B cell (primary cell): ENCODE measurements around the gene ARHGEF39. TPM values are rescaled to one million over a fixed set of nuclear protein-coding genes. Genes with fewer than 3 reads are reported as not detected.

Experiments used
- ATAC-seq: fragments of 200-7000 bp; cut with Tn5 transposase; one replicate; pipeline ENCODE4 v1.10.0; 2021; ENCODE audit warnings: low read depth, mild to moderate bottlenecking, moderate number of reproducible peaks, moderate library complexity
- CTCF ChIA-PET: fragments of 350-600 bp; sonication (Branson Sonifier 250); formaldehyde crosslinking; loops from one replicate; lab custom pipeline; 2021; ENCODE audit warnings: antibody characterized with exemption, inconsistent platforms; lab: Charles Lee
- POLR2A ChIA-PET: fragments of 350-600 bp; sonication (Branson Sonifier 250); formaldehyde crosslinking; loops from one replicate; lab custom pipeline; 2021; ENCODE audit warnings: antibody characterized with exemption; lab: Charles Lee
- DNase-seq: peaks from one replicate; pipeline ENCODE4 v3.0.0; 2013
- H2AFZ ChIP-seq: 2 replicates; pipeline ENCODE4 v1.6.1; 2012; ENCODE audit warnings: mild to moderate bottlenecking, low read depth, low read length; ENCODE audit not compliant: insufficient read depth, poor library complexity, severe bottlenecking
- H3K27ac ChIP-seq, 2 donors: 1 replicate in 1 of 2; 2 replicates in 1 of 2; pipeline ENCODE4 v1.5.1; 2012 to 2013; ENCODE audit warnings: low read length in 2 of 2, mild to moderate bottlenecking in 2 of 2, moderate library complexity in 1 of 2
- H3K27me3 ChIP-seq, 4 experiments: fragments of 200-600 bp in 1 of 4; sonication (generic) in 1 of 4; replicated peaks in 1 of 4; 1 replicate in 2 of 4; 2 replicates in 2 of 4; pipeline versions ENCODE4 v1.6.1 to v1.7.0; 2013 to 2016; ENCODE audit warnings: low read length in 3 of 4, mild to moderate bottlenecking in 2 of 4, mixed read lengths in 1 of 4, moderate library complexity in 1 of 4; ENCODE audit not compliant: insufficient read depth in 4 of 4, control insufficient read depth in 3 of 4; ENCODE audit errors: control extremely low read depth in 1 of 4
- H3K36me3 ChIP-seq, 2 experiments: replicated peaks in 1 of 2; 1 replicate in 1 of 2; 2 replicates in 1 of 2; pipeline versions ENCODE4 v1.6.1 to v1.7.1; 2013; ENCODE audit warnings: low read length in 1 of 2; ENCODE audit not compliant: insufficient read depth in 2 of 2, control insufficient read depth in 1 of 2; ENCODE audit errors: control extremely low read depth in 1 of 2, extremely low read depth in 1 of 2
- H3K4me1 ChIP-seq, 2 donors: fragments of 200-600 bp in 1 of 2; sonication (generic) in 1 of 2; 1 replicate in 1 of 2; 2 replicates in 1 of 2; pipeline versions ENCODE4 v1.5.1 to v1.6.1; 2013 to 2017; ENCODE audit warnings: low read length in 2 of 2; ENCODE audit not compliant: control insufficient read depth in 2 of 2, insufficient read depth in 2 of 2
- H3K4me2 ChIP-seq: replicated peaks from 2 replicates; pipeline ENCODE3; 2012; ENCODE audit warnings: mild to moderate bottlenecking, low read depth, low read length; ENCODE audit not compliant: poor library complexity, severe bottlenecking
- H3K4me3 ChIP-seq, 5 experiments: fragments of 200-600 bp in 1 of 5; sonication (generic) in 1 of 5; 1 replicate in 3 of 5; 2 replicates in 2 of 5; pipeline versions ENCODE4 v1.5.1 to v1.7.0; 2011 to 2016; ENCODE audit warnings: low read length in 4 of 5, mild to moderate bottlenecking in 4 of 5, low read depth in 2 of 5, control low read depth in 1 of 5, moderate library complexity in 1 of 5; ENCODE audit not compliant: insufficient read depth in 1 of 5; ENCODE audit errors: control extremely low read depth in 1 of 5, extremely low read depth in 1 of 5
- H3K79me2 ChIP-seq: fragments of 200-600 bp; sonication (generic); one replicate; pipeline ENCODE4 v1.6.0; 2016; ENCODE audit warnings: low read length; ENCODE audit not compliant: control insufficient read depth, insufficient read depth
- H3K9ac ChIP-seq: fragments of 200-600 bp; sonication (generic); 2 replicates; pipeline ENCODE4 v1.6.1; 2017; ENCODE audit warnings: mild to moderate bottlenecking, low read length, moderate library complexity
- H3K9me3 ChIP-seq, 3 donors: one replicate each; pipeline versions ENCODE4 v1.6.1 to v1.7.1; 2013; ENCODE audit warnings: low read length in 2 of 3; ENCODE audit not compliant: control insufficient read depth in 2 of 3, insufficient read depth in 1 of 3; ENCODE audit errors: control extremely low read depth in 1 of 3
- H4K20me1 ChIP-seq: 2 replicates; pipeline ENCODE4 v1.6.0; 2012; ENCODE audit warnings: mild to moderate bottlenecking, low read length; ENCODE audit not compliant: insufficient read depth, control insufficient read depth, poor library complexity, severe bottlenecking
- H3K27ac Mint-ChIP-seq: one replicate; pipeline ENCODE4 v1.8.0; 2021; ENCODE audit warnings: mixed read lengths
- H3K27me3 Mint-ChIP-seq: one replicate; pipeline ENCODE4 v1.8.0; 2021; ENCODE audit warnings: mixed read lengths
- H3K4me1 Mint-ChIP-seq: one replicate; pipeline ENCODE4 v1.8.0; 2021; ENCODE audit warnings: mixed read lengths
- H3K4me3 Mint-ChIP-seq: one replicate; pipeline ENCODE4 v1.8.0; 2021; ENCODE audit warnings: mixed read lengths
- H3K9me3 Mint-ChIP-seq: one replicate; pipeline ENCODE4 v1.8.0; 2022; ENCODE audit warnings: mixed read lengths; ENCODE audit not compliant: insufficient read depth
- EZH2 ChIP-seq: IDR thresholded peaks from 2 replicates; pipeline ENCODE4 v1.6.1; 2012; ENCODE audit warnings: borderline replicate concordance, low read depth, mild to moderate bottlenecking, moderate library complexity, low read length; ENCODE audit not compliant: insufficient read depth, poor library complexity, severe bottlenecking
- WGBS: methylation state at CpG from one replicate; pipeline ENCODE4 v1.1.5; 2013; ENCODE audit warnings: missing lambda C conversion rate; ENCODE audit not compliant: insufficient coverage; 5-methylcytosine and 5-hydroxymethylcytosine counted together
- intact Hi-C: fragments of 100-400 bp; cut with micrococcal nuclease; formaldehyde crosslinking; loops from one replicate; pipeline ENCODE4 v1.10.0; 2022
- polyA plus RNA-seq: library from polyadenylated mRNA; depleted of rRNA; stranded (reverse); fragments of >200 nt; gene quantifications from 2 replicates; pipeline ENCODE4 v1.2.3, GENCODE V29; 2012
- total RNA-seq, 2 donors: library from RNA; stranded (reverse); fragments of 120-200 nt in 1 of 2; gene quantifications; 1 replicate in 1 of 2; 2 replicates in 1 of 2; pipeline versions ENCODE4 v1.2.3 to v1.2.4, GENCODE V29; 2013 to 2022
- TF ChIP-seq, protein P1 (sequence below): fragments of 200-600 bp; IDR thresholded peaks from one replicate; pipeline ENCODE4 v1.8.0; 2022; ENCODE audit warnings: antibody characterized with exemption, mild to moderate bottlenecking

Gene ARHGEF39
- total and polyA plus RNA-seq, 2 donors (not counting 1 experiment from before 2014, with no cell fraction given): 0.40 to 0.62 TPM

DNA sequence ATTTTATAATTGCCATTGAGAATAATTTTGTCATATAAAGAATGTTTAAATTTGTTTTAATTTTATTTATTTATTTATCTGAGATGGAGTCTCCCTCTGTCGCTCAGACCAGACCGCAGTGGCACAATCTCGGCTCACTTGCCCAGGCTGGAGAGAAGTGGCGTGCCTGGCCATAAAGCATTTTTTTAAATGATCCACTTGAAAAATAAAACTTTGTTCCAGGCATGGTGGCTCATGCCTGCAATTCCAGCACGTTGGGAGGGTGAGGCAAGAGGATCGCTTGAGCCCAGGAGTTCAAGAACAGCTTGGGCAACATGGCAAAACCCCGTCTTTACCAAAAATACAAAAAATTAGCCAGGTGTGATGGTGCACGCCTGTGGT lies 12.2 kb downstream of the ARHGEF39 start:
- Histone ChIP-seq H3K4me2 (no peak overlapping the region), H3K27ac (no peak overlapping the region), H3K9ac (no peak overlapping the region), H3K4me1 (peaks cover 46 to 63% of the 10 kb centered on the region in 2 donors), H3K79me2 (peaks cover 19% of the 10 kb centered on the region), H3K27me3 (no peaks in the 10 kb centered on the region), H4K20me1 (no peaks in the 10 kb centered on the region), H3K9me3 (peaks cover 0 to 3% (median 0%) of the 10 kb centered on the region in 3 donors), H3K4me3 (no peak overlapping the region), H3K36me3 (peaks cover 0 to 5% of the 10 kb centered on the region in 2 experiments), H2AFZ (no peak overlapping the region)
- Mint-ChIP-seq H3K4me3 (no peak overlapping the region), H3K4me1 (peaks cover 71% of the 10 kb centered on the region), H3K27me3 (no peaks in the 10 kb centered on the region), H3K27ac (peak overlapping the region; percentile 56), H3K9me3 (no peaks in the 10 kb centered on the region)
- TF ChIP-seq, protein P1, sequence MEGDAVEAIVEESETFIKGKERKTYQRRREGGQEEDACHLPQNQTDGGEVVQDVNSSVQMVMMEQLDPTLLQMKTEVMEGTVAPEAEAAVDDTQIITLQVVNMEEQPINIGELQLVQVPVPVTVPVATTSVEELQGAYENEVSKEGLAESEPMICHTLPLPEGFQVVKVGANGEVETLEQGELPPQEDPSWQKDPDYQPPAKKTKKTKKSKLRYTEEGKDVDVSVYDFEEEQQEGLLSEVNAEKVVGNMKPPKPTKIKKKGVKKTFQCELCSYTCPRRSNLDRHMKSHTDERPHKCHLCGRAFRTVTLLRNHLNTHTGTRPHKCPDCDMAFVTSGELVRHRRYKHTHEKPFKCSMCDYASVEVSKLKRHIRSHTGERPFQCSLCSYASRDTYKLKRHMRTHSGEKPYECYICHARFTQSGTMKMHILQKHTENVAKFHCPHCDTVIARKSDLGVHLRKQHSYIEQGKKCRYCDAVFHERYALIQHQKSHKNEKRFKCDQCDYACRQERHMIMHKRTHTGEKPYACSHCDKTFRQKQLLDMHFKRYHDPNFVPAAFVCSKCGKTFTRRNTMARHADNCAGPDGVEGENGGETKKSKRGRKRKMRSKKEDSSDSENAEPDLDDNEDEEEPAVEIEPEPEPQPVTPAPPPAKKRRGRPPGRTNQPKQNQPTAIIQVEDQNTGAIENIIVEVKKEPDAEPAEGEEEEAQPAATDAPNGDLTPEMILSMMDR: no peak
- TF ChIP-seq EZH2: no peak
- POLR2A ChIA-PET: no interaction called here
- intact Hi-C loops: no loop called here
- ATAC-seq (no peak), DNase-seq (no peak)
- CTCF ChIA-PET: interaction anchor here (1.4 to 15.0 kb wide), 4 partner anchors 8 to 79 kb away, joined by 4 to 357 read pairs (median 88); partner anchors contain the start of genes ARHGEF39, CCDC107, CD72 and CREB3
- 100% methylated on average over 4 of the region's 8 CpGs for WGBS

DNA sequence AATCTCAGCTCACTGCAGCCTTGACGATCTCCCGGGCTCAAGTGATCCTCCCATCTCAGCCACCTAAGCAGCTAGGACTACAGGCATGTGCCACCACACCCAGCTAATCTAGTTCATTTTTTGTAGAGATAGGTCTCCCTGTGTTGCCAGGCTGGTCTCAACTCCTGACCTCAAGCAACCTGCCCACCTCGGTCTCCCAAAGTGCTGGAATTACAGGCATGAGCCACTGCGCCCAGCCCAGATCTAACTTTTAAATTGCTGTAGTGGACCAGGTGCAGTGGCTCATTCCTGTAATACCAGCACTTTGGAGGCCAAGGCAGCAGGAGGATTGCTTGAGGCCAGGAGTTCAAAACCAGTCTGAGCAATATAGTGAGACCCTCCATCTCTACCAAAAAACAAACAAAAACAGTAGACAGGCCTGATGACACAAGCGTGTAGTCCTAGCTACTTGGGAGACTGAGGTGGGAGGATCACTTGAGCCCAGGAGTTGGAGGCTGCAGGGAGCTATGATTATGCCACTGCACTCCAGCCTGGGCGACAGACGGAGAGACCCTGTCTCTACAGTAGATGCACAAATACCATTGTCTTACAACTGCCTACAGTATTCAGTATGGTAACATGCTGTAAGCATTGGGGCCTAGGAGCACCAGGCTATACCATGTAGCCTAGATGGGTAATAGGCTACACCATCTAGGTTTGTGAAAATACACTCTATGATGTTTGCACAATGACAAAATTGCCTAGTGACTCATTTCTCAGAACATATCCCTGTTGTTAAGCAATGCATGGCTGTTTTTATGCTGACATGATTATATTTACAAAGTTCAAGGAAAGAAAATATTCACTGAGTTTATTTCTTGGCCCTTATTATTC lies 12.8 kb downstream of the ARHGEF39 start:
- no peaks in the 10 kb centered on the region for H4K20me1 ChIP-seq
- WGBS: 90% methylated on average over 3 of the region's 7 CpGs
- Mint-ChIP-seq H3K9me3 (no peaks in the 10 kb centered on the region), H3K27me3 (no peaks in the 10 kb centered on the region), H3K4me3 (peak overlapping the region; percentile 32), H3K27ac (peak overlapping the region; percentile 97), H3K4me1 (peaks cover 71% of the 10 kb centered on the region)
- DNase-seq (no peak), ATAC-seq (no peak)
- peak overlapping the region; percentile 93 for H3K4me2 ChIP-seq
- no peak overlapping the region for H3K4me3 ChIP-seq
- CTCF ChIA-PET: interaction anchor here (1.4 to 15.0 kb wide), 4 partner anchors 8 to 79 kb away, joined by 4 to 357 read pairs (median 88); partner anchors contain the start of genes ARHGEF39, CCDC107, CD72 and CREB3
- no peak overlapping the region for H3K9ac ChIP-seq
- intact Hi-C loops: no loop called here
- POLR2A ChIA-PET: no interaction called here
- no peak overlapping the region for H2AFZ ChIP-seq
- H3K27me3 ChIP-seq: no peaks in the 10 kb centered on the region
- H3K36me3 ChIP-seq: peaks cover 0 to 5% of the 10 kb centered on the region in 2 experiments
- H3K79me2 ChIP-seq: peaks cover 19% of the 10 kb centered on the region
- peaks cover 50 to 63% of the 10 kb centered on the region in 2 donors for H3K4me1 ChIP-seq
- TF ChIP-seq, protein P1: no peak
- no peak for TF ChIP-seq EZH2
- no peaks in the 10 kb centered on the region for H3K9me3 ChIP-seq
- peak overlapping the region in 1 of 2 donors; percentile 95 for H3K27ac ChIP-seq
